Measurements from ENCODE around the gene SMPD2.
"Not testable (repeated sequence)": the region's sequence is repeated elsewhere in the genome, so short reads cannot be mapped to it uniquely, and the experiment has no call there.

The SMPD2 gene

DNA sequence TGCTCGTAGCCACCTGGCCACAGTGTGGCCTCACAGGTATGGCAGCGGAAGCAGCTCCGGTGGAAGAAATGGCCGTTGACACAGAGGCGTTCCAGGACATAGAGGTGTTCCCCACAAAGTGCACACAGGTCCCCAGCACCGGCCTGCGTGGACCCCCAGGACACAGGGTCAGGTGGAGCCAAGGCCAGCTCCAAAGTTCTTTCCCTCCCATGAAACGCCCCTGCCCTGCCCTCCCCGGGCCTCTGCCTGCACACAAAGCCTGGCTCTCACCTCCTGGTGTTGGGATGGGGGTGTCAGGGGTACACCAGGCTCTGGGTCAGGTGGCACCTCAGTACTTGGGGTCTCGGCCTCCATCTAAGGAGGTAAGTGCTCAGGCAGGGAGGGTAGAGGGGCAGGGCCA lies 6.6 kb downstream of the SMPD2 start:
- DNase-seq: no peak

DNA sequence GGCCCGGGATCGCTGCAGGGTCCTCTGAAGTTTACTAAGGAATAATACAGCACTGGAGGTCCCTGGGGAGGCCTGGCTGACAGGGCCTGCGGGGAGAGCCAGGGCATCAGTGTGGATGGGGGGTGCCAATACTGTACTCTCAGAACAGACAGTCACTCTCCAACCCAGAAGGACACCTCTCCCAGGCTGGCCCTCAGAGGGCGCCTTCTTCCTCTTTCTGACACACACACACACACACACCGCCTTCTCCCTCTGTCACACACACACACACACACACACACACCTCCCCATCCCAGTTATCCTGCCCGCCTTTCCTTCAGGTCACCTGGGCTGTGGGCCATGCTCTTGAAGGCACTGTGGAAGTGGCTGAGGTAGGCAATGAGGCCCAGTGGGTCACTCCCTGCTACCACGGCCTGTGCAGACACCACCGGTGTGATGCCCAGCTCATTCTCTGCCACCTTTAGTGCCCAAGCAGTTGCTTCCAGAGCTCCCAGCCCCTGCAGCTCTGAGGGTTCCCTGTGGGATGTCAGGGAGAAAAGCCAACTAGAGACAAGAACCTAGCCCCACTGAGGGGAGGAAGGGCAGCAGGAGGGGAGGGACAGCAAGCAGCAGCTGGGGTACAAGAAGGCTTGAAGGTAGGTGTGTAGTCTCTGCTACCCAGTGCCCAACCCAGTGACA lies 7.5 kb downstream of the SMPD2 start:
- no peak for DNase-seq

DNA sequence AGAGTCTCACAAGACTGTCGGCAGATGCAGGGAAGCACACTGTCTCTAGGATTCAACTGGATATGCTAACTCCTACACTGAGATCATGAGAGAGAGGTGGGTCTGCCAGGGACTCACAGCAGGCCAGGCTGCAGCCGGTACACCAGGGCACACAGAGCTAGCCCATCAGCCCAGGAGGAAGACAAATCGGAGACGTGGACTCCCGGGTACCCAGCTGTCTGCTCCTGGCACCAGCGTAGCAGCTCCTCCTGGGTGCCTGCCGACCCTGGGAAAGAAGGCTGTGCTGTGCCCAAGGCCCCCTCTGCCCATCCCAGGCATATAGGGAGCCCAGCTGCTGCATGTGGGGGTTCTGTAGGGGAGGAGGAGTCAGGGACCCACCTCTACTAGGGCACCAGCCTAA lies 8.1 kb downstream of the SMPD2 start:
- DNase-seq: no peak

DNA sequence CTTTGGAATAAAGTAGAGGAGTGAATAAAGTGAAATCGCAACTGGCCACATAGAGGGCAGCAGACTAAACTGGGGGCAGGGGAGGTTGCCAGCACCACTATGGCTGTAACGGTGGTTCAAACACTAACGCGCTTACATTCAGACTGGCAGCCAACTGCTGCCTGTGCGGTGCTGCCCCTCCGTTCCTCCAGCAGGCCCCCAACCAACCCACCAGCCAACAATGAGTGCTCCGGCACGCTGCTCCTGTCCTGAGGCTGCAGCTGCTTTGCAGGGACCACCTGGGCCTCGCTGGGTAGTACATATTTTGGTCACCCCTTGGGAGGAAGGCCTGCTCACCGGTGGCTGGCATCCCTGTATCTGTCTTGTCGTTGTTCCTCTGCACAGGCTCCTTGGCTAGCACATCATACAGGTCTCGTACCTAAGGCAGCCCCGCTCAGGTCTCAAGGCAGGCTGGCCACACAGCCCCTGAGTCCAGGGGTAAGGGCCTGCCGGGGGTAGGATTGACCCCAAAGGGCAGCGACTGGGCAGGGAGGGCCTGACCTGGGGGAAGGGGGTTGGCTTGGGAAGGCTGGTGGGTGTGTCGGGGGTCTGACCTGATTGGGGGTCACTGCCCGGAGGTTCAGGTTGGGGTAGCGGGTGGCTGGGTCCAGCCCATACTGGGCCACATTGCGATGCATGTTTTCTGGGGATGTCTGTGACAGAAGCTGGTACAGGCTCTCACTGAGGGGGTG lies 8.7 kb downstream of the SMPD2 start:
- no peak for DNase-seq

DNA sequence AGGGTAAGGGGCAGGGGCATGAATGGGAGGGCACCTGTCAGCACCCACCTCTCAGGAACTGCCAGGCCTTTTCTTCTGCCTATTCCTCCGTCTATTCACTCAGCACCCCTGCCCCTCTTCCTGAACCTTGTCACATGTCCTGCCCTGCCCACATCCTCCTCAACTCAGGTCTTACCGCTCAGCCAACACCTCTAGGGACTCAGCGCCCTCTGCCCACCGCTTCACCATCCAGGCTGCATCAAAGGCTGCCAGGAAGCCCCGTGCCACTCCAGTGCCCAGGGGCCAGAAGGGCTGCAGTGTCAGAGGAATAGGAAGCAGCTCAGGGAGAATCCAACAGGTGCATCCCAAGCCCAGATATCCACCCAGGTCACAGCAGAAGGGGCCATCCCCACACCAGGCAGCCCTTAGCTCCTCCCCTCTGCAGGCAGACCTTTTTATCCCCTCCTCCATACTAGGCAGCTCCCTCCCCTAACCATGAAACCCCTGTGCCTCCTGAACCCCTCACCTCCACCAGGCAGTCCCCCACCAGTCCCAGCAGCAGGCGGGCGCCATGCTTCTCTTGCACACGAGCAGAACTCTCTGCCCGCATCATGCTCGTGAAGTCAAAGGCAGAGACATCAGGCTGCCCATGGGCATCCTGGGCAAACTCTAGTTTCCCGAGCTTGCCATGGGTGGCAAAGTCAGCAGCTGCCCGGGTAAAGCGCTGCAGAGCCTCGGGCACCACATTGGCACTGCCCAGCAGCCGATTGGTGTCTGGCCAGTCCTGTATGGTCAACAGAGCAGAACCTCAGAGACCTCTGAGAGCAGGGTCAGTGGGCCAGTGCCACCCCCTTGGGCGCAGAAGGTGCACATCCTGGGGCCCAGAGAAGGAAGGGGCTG lies 9.5 kb downstream of the SMPD2 start:
- no peak for DNase-seq

DNA sequence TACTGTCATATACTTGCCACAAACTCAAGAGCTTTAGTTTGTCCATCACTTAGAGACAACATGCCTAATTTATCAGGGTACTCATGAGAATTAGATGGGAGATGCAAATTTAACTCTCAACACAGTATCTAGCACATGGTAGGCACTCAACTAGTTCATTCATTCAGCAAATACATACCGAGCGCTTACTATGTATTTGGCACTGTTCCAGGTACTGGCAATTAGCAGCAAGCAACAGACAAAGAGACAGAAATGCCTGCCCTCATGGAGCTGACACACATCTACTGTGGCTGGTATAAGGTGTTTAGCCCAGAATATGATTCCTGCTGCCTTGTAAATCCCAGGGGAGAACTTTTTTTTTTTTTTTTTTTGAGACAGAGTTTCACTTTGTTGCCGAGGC lies 10.3 kb downstream of the SMPD2 start:
- no peak for DNase-seq

DNA sequence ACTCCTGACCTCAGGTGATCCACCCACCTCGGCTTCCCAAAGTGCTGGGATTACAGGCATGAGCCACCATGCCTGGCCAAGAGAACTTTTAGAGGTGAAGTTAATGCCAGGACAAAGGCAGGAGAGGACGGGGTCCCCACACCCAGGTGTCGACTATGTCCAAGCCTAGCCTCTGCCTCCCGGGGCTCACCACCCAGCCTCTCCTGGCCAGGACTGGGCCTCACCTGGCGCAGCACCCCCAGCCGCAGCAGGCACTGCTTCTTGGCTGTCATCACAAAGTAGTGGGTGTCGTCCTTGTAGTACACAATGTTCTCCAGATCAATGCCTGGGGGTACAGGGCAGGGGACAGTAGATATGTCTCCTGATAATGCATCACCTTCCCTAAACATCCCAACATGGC lies 10.9 kb downstream of the SMPD2 start:
- no peak for DNase-seq

DNA sequence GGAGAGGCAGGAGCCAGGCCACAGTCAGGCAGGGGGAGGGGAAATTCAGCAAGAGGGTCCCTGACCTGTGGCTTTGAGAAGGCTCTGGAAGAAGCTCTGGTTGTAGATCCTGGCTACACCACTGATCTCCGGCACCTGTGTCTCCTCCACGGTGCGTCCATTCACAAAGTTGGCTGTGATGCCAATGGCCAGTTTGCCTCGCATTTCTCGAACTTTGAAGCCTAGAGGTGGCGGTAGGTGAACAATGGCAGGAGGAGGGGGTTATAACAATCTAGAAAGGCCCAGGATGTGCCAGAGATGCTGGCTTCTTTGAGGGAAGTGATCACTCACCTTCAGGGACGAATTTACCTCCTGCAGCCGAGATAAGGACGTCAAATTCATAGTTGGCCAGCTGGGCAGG lies 11.7 kb downstream of the SMPD2 start:
- no peak for DNase-seq

DNA sequence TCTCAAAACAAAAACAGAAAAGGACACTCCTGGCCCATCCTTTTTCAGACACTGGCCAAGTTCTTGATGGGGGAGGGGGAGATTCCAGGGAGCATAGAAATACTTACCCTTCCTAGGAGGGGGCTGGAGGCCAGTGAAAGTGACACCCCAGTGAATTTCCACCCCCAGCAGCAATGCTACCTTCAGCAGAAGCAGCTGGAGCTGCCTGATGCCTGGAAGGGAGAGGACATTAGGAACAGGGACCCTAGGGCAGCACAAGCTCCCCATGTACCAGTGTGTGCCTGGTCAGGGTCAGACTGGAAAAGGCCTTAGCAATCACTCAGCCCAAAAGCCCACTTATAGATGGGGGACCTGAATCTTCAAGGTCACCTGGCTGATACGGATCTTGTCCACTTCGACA lies 12.6 kb downstream of the SMPD2 start:
- DNase-seq: no peak

DNA sequence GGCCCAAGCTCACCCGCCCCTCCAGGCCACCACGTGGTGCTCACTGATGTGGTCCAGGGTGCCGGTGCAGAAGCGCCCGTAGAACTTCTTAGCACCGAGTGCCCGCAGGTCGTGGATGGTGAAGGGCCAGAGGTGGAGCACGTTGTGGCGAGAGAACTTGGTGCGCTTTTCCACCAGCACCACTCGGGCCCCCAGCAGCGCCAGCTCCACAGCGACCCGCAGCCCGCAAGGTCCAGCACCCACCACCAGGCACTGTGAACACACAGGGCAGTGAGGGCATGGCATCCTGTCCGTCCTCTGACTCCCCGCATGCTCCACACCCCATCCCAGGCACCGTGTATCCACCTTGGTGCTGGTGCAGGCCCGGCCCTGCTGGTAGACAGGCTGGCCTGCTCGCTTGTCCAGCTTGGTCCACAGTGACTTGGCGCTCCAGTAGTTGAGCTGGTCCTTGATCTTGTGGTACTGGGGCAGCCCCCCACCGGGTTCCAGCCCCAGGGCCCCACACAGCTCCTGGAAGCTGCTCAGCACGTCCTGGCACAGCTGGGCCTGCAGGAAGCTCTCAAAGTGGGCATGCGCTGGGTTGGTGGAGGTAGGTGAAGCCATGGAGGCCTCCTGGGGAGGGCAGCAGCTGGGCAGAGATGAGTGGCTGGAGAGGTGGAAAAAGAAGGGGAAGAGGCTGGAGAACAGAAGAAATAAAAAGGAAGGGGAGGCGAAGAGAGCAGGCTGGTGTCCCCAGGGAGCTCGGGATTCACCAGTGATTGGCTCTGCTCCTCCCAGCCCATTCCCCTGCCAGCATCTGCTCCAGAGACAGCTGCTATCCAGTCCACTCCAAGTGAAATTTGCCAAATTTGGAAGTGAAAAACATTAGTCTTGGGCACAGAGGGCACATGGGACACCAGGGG lies 13.3 kb downstream of the SMPD2 start:
- no peak for DNase-seq

DNA sequence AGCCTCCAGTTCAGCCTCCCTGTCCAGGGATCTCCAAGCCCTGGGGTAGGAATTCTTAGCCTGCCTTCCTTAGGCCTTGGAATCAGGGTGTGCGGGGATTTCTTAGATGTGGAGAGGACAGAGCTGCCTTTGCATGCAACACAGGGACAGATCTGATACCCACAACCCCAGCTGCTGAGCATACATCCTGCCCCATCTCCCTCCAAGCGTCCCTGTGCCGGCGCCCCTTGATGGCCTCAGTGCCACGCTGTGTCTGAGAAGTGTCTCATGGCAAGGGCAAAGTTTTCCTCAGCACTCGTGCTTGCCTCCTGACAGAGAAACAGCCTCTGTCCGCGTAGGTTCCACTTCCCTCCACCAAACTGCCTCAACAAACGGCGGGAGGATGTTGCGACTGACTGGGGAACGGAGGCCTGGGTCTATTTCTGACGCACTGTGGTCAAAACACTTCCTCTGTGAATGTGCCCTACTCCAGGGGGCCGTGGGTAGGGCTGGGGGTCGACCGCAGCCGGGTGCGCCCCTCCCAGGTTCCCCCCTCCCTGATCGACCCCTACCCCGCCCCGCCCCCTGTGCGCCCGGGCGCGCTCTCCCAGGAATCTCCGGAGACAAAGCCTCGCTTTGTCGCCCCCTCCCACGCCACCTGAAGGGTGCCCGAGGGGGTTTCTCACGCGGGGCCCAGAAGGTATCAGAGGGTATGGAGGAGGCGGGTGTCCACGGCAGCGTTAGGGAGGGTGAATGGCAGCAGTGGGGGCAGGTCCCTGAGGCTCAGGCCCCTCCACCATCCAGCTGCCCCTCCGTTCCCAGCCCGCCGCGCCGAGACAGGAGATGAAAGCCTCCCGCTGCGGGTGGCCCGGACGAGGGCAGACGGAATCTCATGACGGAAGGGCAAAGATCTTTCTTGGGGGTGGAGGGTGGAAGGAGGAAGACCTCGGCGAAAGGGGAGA lies 14.2 kb downstream of the SMPD2 start:
- no peak for DNase-seq

DNA sequence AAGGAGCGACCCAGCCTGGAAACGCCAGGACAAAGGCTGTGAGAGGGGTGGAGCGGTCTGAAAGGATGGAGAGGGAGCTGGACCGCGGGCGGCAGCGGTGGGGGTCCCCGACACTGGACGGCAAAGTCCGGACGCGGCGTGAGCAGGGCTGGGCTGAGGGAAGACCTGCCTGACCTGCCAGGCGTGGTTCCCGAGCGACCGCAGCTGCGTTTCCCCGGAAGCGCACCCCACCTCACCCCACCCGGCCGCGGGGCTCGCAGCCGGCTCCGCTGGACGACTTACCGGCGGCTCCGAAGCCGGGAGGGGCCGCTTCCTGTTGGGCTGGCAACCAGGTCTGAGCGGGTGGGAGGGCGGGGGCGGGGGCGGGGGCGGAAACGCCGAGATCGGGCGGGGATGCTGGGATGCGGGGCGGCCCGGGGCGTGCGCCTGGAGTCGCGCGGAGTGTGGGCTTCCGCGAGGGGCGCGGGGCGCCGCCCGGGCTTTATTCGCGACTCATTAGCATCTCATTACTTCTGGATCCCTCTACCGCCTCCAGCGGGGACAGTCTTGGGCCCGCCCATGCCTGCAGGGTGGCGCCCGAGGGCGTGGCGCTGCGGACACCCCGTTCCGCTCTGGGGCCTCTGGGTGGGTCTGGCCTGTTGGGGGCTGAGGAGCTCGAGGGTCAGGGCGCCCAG lies 15.1 kb downstream of the SMPD2 start, which contains the start of gene MICAL1:
MICAL1 (minus strand) TSS at position 336 of the 674 bp plus-strand sequence. CDS start 1,576 bp downstream, outside the sequence.
- DNase-seq: no peak

DNA sequence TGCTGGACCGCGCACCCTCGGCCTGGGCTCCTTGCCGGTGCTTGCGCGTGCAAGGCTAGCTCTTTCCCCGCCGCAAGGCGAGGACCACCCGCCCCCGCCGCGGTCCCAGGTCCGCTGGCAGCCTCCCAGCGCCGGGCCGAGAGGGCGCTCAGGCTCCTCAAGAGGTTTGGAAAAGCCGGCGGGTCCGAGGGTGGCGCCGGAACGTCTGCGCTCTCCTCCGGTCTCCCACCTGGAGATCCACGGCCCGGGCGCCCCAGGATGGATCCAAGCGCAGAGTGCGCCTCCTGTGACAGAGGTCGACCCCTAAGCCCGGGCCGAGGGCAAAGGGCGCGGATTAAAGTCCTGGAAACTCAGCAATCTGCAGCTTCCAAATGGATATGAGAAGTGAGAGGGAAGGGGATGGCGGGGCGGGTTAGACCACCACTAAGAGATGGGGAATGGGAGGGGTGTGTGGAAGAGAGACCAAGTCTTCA lies 15.6 kb downstream of the SMPD2 start:
- DNase-seq: no peak

DNA sequence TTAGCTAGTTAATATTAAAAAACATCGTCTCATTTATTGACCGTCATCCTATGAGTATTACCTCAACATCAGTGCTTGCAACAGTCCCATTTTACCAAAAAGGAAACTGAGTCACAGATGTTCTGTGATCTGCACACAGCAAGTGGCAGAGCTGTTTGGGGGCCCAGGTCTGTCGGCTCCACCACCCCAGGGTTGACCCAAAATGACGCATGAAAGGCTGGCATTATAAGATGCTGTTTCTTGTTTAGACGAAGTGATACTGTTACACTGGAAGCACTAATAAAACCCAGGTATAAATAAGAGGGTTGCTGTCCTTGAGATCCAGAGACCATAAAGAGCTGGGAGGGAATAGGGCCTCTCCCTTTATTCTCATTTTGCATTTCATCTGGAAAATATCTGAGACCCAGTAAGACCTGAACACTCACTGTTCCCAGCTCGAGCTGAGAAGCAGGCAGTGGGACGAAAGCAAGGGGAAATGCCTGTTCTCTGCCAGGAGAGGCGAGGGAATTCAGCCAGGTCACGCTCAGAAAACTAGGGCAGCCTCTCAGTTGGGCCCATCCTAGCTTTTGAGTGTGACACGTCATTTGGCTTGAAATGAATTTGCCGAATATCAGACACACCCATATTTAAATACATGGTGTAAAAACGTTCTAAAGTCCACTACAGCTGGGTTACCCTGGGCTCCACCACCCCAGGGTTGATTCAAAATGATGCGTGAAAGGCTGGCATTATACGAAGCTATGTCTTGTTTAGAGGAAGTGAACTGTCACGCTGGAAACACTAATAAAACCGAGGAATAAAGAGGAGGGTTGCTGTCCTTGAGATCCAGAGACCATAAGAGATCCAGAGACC lies 16.4 kb downstream of the SMPD2 start:
- no peak for DNase-seq

DNA sequence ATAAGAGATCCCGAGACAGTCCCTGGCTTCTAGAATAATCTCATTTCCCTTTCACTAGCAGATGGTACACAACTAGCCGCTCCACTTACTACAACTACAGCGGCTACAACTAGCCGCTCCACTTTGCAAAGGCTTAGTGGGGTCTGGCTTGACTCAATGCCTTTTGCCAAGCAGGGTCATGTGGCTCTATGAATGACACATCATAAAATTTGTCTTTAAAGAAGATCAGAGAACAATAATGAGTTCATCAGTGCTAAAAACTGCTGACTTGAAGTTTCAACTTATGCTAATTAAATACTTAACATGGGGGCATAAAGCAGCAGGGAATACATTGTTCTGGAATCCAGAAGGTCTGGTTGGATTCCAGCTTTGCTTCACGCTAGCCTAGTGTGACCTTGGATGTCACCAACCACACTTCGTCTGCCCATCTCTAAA lies 17.1 kb downstream of the SMPD2 start:
- no peak for DNase-seq

DNA sequence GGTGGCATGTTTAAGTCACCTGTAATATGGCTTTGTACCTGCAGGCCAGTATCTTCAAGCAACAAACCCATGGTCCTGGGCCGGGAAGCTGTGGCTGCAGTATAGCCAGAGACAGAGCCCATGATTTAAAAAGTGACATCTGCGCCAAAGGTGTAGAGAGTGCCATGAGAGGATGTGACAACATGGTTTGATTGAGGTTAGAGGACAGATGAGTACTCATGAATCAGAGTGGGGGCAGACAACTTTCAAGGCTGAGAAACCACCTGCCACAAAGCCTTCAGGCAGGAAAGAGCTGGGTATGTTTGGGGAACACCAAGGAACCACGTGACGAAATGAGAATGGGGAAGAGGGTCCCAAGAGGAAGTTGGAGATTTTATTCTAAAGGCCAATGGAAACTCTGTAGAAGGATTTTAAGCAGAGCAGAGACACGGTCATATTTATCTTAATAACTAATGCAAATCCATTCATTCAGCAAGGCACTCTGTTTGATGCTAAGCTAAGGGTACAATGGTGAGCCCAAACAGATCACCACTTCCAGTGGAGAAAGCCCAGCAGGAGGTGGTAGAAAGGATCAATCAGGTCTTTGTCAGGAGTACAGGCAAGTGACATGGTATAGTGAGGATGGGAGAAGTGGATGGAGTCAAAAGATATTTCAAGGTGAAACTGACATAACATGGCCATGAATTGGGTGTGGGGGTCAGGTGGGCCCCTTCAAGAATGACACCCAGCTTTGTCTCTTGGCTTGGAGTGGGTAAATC lies 18.4 kb downstream of the SMPD2 start:
- DNase-seq: no peak

DNA sequence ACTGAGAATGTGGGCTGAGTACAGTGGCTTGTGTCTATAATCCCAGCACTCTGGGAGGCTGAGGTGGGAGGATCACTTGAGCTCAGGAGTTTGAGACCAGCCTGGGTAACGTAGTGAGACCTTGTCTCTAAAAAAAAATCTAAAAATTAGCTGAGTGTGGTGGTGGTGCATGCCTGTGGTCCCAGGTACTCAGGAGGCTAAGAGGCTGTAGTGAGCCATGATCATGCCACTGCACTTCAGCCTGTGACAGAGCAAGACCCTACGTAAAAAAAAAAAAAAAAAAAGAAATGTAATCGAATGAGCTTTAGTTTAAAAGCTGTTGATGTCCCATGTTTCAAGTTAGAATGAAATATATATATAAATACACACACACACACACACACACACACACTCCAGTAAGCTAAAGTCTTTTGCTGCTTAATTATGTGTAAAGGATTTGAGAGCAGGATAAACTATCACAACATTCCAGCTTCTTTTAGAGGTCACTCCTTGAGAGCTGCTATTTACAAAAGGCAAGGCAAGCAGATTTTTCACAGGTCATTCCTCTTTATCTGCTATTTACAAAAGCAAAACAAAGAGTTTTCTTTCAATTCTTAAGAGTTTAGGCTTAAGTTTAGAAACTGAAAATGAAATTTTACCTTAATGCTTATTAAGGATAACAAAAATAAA lies 19.8 kb downstream of the SMPD2 start:
- no peak for DNase-seq

DNA sequence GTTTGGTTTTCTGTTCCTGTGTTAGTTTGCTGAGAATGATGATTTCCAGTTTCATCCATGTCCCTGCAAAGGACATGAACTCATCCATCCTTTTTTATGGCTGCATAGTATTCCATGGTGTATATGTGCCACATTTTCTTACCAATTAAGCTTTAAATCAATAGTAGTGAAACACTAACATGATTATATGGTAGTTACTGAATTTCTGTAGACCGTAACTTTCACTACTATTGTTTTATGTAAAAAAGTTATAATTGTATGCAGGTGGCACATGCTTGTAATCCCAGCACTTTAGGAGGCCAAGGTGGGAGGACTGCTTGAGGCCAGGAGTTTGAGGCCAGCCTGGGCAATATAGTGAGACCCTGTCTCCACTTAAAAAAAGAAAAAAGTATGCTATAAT lies 20.7 kb downstream of the SMPD2 start:
- not testable (repeated sequence) for DNase-seq
